ENCODE measurements around the gene PWP2. TPM values are rescaled to one million over a fixed set of nuclear protein-coding genes. Genes with fewer than 3 reads are reported as not detected.
"Not testable (repeated sequence)": the region's sequence is repeated elsewhere in the genome, so short reads cannot be mapped to it uniquely, and the experiment has no call there.

PWP2 gene
- total and polyA plus RNA-seq, 12 donors = 1.0 to 14.8 (median 5.4) TPM; not detected in 1

GRCh38 chr21:44167527-44167926, 60.3 kb downstream of the PWP2 start:
- H3K9me3 ChIP-seq; H3K27me3 ChIP-seq; ATAC-seq; intact Hi-C loops (cut with DNase I); H3K4me3 ChIP-seq; H3K27ac ChIP-seq; DNase-seq; H3K4me1 ChIP-seq; H3K36me3 ChIP-seq: not testable (repeated sequence)
- 100% methylated on average over 2 of the region's 11 CpGs; no CpG with 5 or more reads in 1 of the 2 donors for WGBS, 2 donors

- ATAC-seq; H3K36me3 ChIP-seq; intact Hi-C loops (cut with DNase I); H3K4me1 ChIP-seq; DNase-seq; H3K27me3 ChIP-seq; H3K4me3 ChIP-seq; H3K27ac ChIP-seq; H3K9me3 ChIP-seq: not testable (repeated sequence)
- WGBS, 2 donors = no CpG with 5 or more reads among the region's 10 CpGs
Measured at GRCh38 chr21:44170326-44170725, 63.1 kb downstream of the PWP2 start.

- H3K27me3 ChIP-seq; H3K4me3 ChIP-seq; H3K27ac ChIP-seq; intact Hi-C loops (cut with DNase I); H3K4me1 ChIP-seq; H3K36me3 ChIP-seq; H3K9me3 ChIP-seq: not testable (repeated sequence)
- WGBS, 2 donors = 30 to 60% methylated on average over 2 to 6 of the region's 10 CpGs
- DNase-seq = peak in 1 of 2 donors; percentile 18
- ATAC-seq = peak in 6 of 8 donors; percentile 16 to 71 (median 35)
Measured at GRCh38 chr21:44170863-44171262, 63.7 kb downstream of the PWP2 start.

DNA sequence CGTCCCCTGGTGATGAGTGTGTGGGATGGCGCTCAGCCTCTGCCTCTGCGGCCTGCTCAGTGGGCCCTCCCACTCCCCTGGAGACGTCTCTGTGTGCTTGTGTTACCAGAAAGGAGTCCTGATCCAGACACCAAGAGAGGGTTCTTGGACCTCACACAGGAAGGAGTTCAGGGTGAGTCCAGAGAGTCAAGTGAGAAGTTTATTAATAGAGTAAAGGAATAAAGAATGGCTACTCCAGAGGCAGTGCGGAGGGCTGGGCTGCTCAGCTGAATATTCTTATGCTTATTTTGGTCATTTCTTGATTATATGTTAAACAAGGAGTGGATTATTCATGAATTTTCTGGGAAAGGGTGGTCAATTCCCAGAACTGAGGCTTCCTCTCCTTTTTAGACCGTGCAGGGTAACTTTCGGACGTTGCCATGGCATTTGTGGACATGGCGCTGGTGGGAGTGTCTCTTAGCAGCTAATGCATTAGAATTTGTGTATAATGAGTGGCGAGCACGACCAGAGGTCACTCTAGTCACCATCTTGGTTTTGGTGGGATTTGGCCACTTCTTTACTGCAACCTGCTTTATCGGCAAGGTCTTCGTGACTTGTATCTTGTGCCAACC, 64.9 kb downstream of the PWP2 start:
- H3K4me1 ChIP-seq; DNase-seq; H3K27me3 ChIP-seq; H3K9me3 ChIP-seq; H3K36me3 ChIP-seq; intact Hi-C loops (cut with DNase I); H3K4me3 ChIP-seq; H3K27ac ChIP-seq: not testable (repeated sequence)
- no CpG with 5 or more reads among the region's 13 CpGs for WGBS, 2 donors
- peak in 5 of 8 donors; percentile 22 to 56 (median 49) for ATAC-seq

GRCh38 chr21:44172741-44173140, 65.5 kb downstream of the PWP2 start:
- H3K27me3 ChIP-seq; H3K9me3 ChIP-seq; H3K27ac ChIP-seq; DNase-seq; H3K4me3 ChIP-seq; H3K4me1 ChIP-seq; H3K36me3 ChIP-seq; intact Hi-C loops (cut with DNase I): not testable (repeated sequence)
- peak; percentile 45 to 85 (median 74) for ATAC-seq
- WGBS, 2 donors = no CpG with 5 or more reads among the region's 19 CpGs

DNA sequence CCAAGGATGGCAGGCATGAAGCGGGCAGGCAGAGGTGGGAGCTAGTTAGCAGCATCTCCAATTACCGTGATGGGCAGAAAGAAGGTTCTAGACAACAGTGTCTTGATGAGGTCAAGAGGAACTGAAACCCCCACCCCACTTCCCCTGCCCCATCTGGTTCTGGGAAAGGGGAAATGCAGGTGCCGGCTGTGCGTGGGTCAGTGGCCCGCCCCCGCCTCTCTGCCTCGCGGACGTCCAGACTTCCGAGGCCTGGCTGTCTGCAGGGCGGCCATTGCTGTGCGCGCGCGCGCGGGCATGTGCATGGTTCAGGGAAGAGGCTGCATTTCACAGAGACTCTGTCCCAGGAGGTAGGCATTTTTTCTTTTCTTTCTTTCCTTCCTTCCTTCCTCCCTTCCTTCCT, 68.0 kb downstream of the PWP2 start:
- DNase-seq; H3K27me3 ChIP-seq; H3K4me3 ChIP-seq; H3K27ac ChIP-seq; H3K9me3 ChIP-seq; intact Hi-C loops (cut with DNase I); H3K4me1 ChIP-seq; H3K36me3 ChIP-seq: not testable (repeated sequence)
- whole genome bisulfite sequencing, 2 donors = no CpG with 5 or more reads among the region's 17 CpGs
- ATAC-seq = peak in 6 of 8 donors; percentile 15 to 65 (median 30)

DNA sequence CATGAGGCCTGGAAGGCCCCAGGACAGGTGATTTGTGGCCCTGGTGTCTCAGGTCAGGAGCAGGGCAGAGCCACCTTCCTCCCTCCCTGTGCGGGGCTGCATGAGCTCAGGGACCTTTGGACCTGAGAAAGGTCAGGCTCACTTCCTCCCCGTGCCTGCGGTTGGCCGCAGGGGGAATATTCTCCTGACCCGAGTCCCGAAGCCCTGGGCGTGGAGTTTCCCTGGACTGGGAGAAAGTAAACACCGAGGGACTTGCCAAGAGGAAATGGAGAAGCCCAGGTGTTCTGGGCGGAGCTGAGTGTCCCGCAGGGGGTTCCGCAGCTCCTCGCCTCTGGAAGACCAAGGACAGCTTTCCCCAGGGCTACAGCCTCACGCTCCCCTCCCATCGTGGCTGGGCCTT, 68.9 kb downstream of the PWP2 start:
- intact Hi-C loops (cut with DNase I); H3K36me3 ChIP-seq; H3K27ac ChIP-seq; H3K4me1 ChIP-seq; H3K9me3 ChIP-seq; DNase-seq; ATAC-seq; H3K27me3 ChIP-seq; H3K4me3 ChIP-seq: not testable (repeated sequence)
- no CpG with 5 or more reads among the region's 14 CpGs for WGBS, 2 donors

Other genes with a start within 250 kb of the PWP2 start
- 100 to 1,000 TPM in 1 of 10 donors, 10 to 100 TPM in 9; 54.6 to 110 (median 66.5) TPM for gene AGPAT3, start 242.2 kb upstream of the PWP2 start, total RNA-seq
- gene AGPAT3, start 242.2 kb upstream of the PWP2 start, polyA plus RNA-seq = 10 to 100 TPM; 19.7 to 20.7 TPM
- gene TRAPPC10, start 95.1 kb upstream of the PWP2 start, total RNA-seq = 10 to 100 TPM; 18.7 to 26.2 (median 20.3) TPM
- 1 to 10 TPM; 4.7 to 6.0 TPM for gene TRAPPC10, start 95.1 kb upstream of the PWP2 start, polyA plus RNA-seq
- gene GATD3, start 26.3 kb downstream of the PWP2 start, total RNA-seq = 100 to 1,000 TPM in 4 of 10 donors, 10 to 100 TPM in 5, 1 to 10 TPM in 1; 8.2 to 310 (median 20.2) TPM
- 100 to 1,000 TPM in 1 of 2 donors, 10 to 100 TPM in 1; 15.9 to 116 TPM for gene GATD3, start 26.3 kb downstream of the PWP2 start, polyA plus RNA-seq
- gene ICOSLG, start 133.5 kb downstream of the PWP2 start, total RNA-seq = 1 to 10 TPM in 9 of 10 donors, under 1 TPM in 1; 0.90 to 6.2 (median 1.6) TPM
- 1 to 10 TPM; 1.3 to 2.7 TPM for gene ICOSLG, start 133.5 kb downstream of the PWP2 start, polyA plus RNA-seq
- gene DNMT3L, start 154.5 kb downstream of the PWP2 start, total RNA-seq = not detected
- gene DNMT3L, start 154.5 kb downstream of the PWP2 start, polyA plus RNA-seq = not detected
- gene AIRE, start 178.5 kb downstream of the PWP2 start, total RNA-seq = under 1 TPM in 2 of 10 donors, not detected in 8; 0.05 to 0.10 TPM
- under 1 TPM in 1 of 2 donors, not detected in 1; 0.06 TPM for gene AIRE, start 178.5 kb downstream of the PWP2 start, polyA plus RNA-seq
- 10 to 100 TPM; 34.7 to 84.4 (median 43.8) TPM for gene PFKL, start 192.7 kb downstream of the PWP2 start, total RNA-seq
- gene PFKL, start 192.7 kb downstream of the PWP2 start, polyA plus RNA-seq = 10 to 100 TPM; 42.6 to 56.9 TPM
- gene CFAP410, start 232.0 kb downstream of the PWP2 start, total RNA-seq = 10 to 100 TPM; 10.9 to 15.8 (median 13.3) TPM
- 10 to 100 TPM; 27.6 to 34.7 TPM for gene CFAP410, start 232.0 kb downstream of the PWP2 start, polyA plus RNA-seq
- gene TRPM2, start 246.2 kb downstream of the PWP2 start, total RNA-seq = 1 to 10 TPM in 5 of 10 donors, under 1 TPM in 5; 0.34 to 8.5 (median 0.89) TPM
- 1 to 10 TPM; 1.2 to 2.4 TPM for gene TRPM2, start 246.2 kb downstream of the PWP2 start, polyA plus RNA-seq